Measurements from ENCODE around the gene ROBO1.

ROBO1 gene

GRCh38 chr3:79086514-79086913, 681.3 kb downstream of the ROBO1 start:
- peak; percentile 37 to 60 for DNase-seq
- TF ChIP-seq POLR2A (IDR thresholded peaks at IDR 0.05; ENCODE audit: low read length) (no peak), GATA1 (IDR thresholded peaks at IDR 0.05; ENCODE audit: low read depth, low read length) (no peak)

- DNase-seq = no peak
- no peak for TF ChIP-seq POLR2A (IDR thresholded peaks at IDR 0.05; ENCODE audit: low read length)
- TF ChIP-seq GATA1 (IDR thresholded peaks at IDR 0.05; ENCODE audit: low read depth, low read length) = no peak
These were observed 682.6 kb downstream of the ROBO1 start for GRCh38 chr3:79085171-79085570.

GRCh38 chr3:79081335-79081734, 686.5 kb downstream of the ROBO1 start:
- DNase-seq = no peak
- TF ChIP-seq GATA1 (IDR thresholded peaks at IDR 0.05; ENCODE audit: low read depth, low read length) (no peak), POLR2A (IDR thresholded peaks at IDR 0.05; ENCODE audit: low read length) (no peak)

GRCh38 chr3:79074558-79074957, 693.2 kb downstream of the ROBO1 start:
- no peak for DNase-seq
- TF ChIP-seq POLR2A (IDR thresholded peaks at IDR 0.05; ENCODE audit: low read length) = no peak
- no peak for TF ChIP-seq GATA1 (IDR thresholded peaks at IDR 0.05; ENCODE audit: low read depth, low read length)

- no peak for DNase-seq
- no peak for TF ChIP-seq GATA1 (IDR thresholded peaks at IDR 0.05; ENCODE audit: low read depth, low read length)
- no peak for TF ChIP-seq POLR2A (IDR thresholded peaks at IDR 0.05; ENCODE audit: low read length)
These were observed 700.1 kb downstream of the ROBO1 start for GRCh38 chr3:79067734-79068133.

GRCh38 chr3:79066481-79066880, 701.3 kb downstream of the ROBO1 start:
- TF ChIP-seq GATA1 (IDR thresholded peaks at IDR 0.05; ENCODE audit: low read depth, low read length) = no peak
- TF ChIP-seq POLR2A (IDR thresholded peaks at IDR 0.05; ENCODE audit: low read length) = no peak
- no peak for DNase-seq

- TF ChIP-seq POLR2A (IDR thresholded peaks at IDR 0.05; ENCODE audit: low read length) (no peak), GATA1 (IDR thresholded peaks at IDR 0.05; ENCODE audit: low read depth, low read length) (no peak)
- DNase-seq = no peak
These were observed 704.2 kb downstream of the ROBO1 start for GRCh38 chr3:79063624-79064023.

GRCh38 chr3:79057756-79058155, 710.0 kb downstream of the ROBO1 start:
- no peak for DNase-seq
- TF ChIP-seq GATA1 (IDR thresholded peaks at IDR 0.05; ENCODE audit: low read depth, low read length) (no peak), POLR2A (IDR thresholded peaks at IDR 0.05; ENCODE audit: low read length) (no peak)

- DNase-seq = no peak
- TF ChIP-seq GATA1 (IDR thresholded peaks at IDR 0.05; ENCODE audit: low read depth, low read length) (no peak), POLR2A (IDR thresholded peaks at IDR 0.05; ENCODE audit: low read length) (no peak)
These were observed 711.3 kb downstream of the ROBO1 start for GRCh38 chr3:79056498-79056897.

GRCh38 chr3:79052054-79052681, 715.6 kb downstream of the ROBO1 start:
- peak; percentile 0 to 1 for DNase-seq
- no peak for TF ChIP-seq POLR2A (IDR thresholded peaks at IDR 0.05; ENCODE audit: low read length)
- TF ChIP-seq GATA1 (IDR thresholded peaks at IDR 0.05; ENCODE audit: low read depth, low read length) = no peak

- TF ChIP-seq POLR2A (IDR thresholded peaks at IDR 0.05; ENCODE audit: low read length) (no peak), GATA1 (IDR thresholded peaks at IDR 0.05; ENCODE audit: low read depth, low read length) (no peak)
- no peak for DNase-seq
These were observed 720.2 kb downstream of the ROBO1 start for GRCh38 chr3:79047581-79047980.

- TF ChIP-seq GATA1 (IDR thresholded peaks at IDR 0.05; ENCODE audit: low read depth, low read length) (no peak), POLR2A (IDR thresholded peaks at IDR 0.05; ENCODE audit: low read length) (no peak)
- DNase-seq = no peak
These were observed 726.2 kb downstream of the ROBO1 start for GRCh38 chr3:79041621-79042020.

- DNase-seq = no peak
- no peak for TF ChIP-seq GATA1 (IDR thresholded peaks at IDR 0.05; ENCODE audit: low read depth, low read length)
- no peak for TF ChIP-seq POLR2A (IDR thresholded peaks at IDR 0.05; ENCODE audit: low read length)
These were observed 727.1 kb downstream of the ROBO1 start for GRCh38 chr3:79040701-79041100.

- DNase-seq = no peak
- TF ChIP-seq GATA1 (IDR thresholded peaks at IDR 0.05; ENCODE audit: low read depth, low read length) = no peak
- TF ChIP-seq POLR2A (IDR thresholded peaks at IDR 0.05; ENCODE audit: low read length) = no peak
These were observed 727.7 kb downstream of the ROBO1 start for GRCh38 chr3:79040091-79040490.

GRCh38 chr3:79039192-79039591, 728.6 kb downstream of the ROBO1 start:
- TF ChIP-seq GATA1 (IDR thresholded peaks at IDR 0.05; ENCODE audit: low read depth, low read length) = no peak
- DNase-seq = no peak

- TF ChIP-seq POLR2A (IDR thresholded peaks at IDR 0.05; ENCODE audit: low read length) (no peak), GATA1 (IDR thresholded peaks at IDR 0.05; ENCODE audit: low read depth, low read length) (no peak)
- DNase-seq = no peak
These were observed 729.2 kb downstream of the ROBO1 start for GRCh38 chr3:79038636-79039035.
